Endothelial cell of umbilical vein (primary cell): ENCODE results near the gene MYBBP1A. TPM values are rescaled to one million over a fixed set of nuclear protein-coding genes. Genes with fewer than 3 reads are reported as not detected.
A peak's percentile ranks its signal among the peaks of the same experiment; 100 is the strongest.

Experiments
- BruUV-seq: library from RNA; stranded (reverse); fragments of 400-500 nt; replicated peaks from 2 replicates; lab custom pipeline; 2021; lab: Mats Ljungman, UMichigan
- CTCF ChIA-PET: fragments of 300-600, 350-600 bp; sonication (Branson Sonifier 250); formaldehyde crosslinking; loops from one replicate; lab custom pipeline; 2021; ENCODE audit warnings: antibody characterized with exemption, inconsistent platforms; lab: Charles Lee
- POLR2A ChIA-PET: fragments of 300-600, 350-600 bp; sonication (Branson Sonifier 250); formaldehyde crosslinking; loops from one replicate; lab custom pipeline; 2021; ENCODE audit warnings: antibody characterized with exemption, inconsistent platforms; lab: Charles Lee
- DNase-seq: peaks from one replicate; pipeline ENCODE4 v3.0.0-alpha.2; 2011; ENCODE audit warnings: low read depth, low spot score
- FAIRE-seq: peaks from 2 replicates; lab custom pipeline; 2011; peaks lifted over from hg19 to GRCh38; lab: Jason Lieb, UNC
- H2AFZ ChIP-seq: 2 replicates; pipeline ENCODE4 v1.6.0; 2012; ENCODE audit warnings: low read depth, low read length, control low read depth, inconsistent platforms
- H3K27ac ChIP-seq: 2 replicates; pipeline ENCODE4 v1.5.1; 2011; ENCODE audit warnings: low read depth, mild to moderate bottlenecking, control low read depth, low read length, moderate library complexity; ENCODE audit not compliant: insufficient read depth
- H3K27me3 ChIP-seq, 2 experiments: 2 replicates each; pipeline versions ENCODE4 v1.6.0 to v1.6.1; 2011; ENCODE audit warnings: low read length in 2 of 2, mixed read lengths in 1 of 2; ENCODE audit not compliant: control insufficient read depth in 2 of 2, insufficient read depth in 2 of 2
- H3K36me3 ChIP-seq, 2 experiments: 2 replicates in 1 of 2; 3 replicates in 1 of 2; pipeline ENCODE4 v1.5.1; 2011; ENCODE audit warnings: low read length in 2 of 2, mild to moderate bottlenecking in 1 of 2, moderate library complexity in 1 of 2; ENCODE audit not compliant: control insufficient read depth in 2 of 2, insufficient read depth in 2 of 2; ENCODE audit errors: extremely low read depth in 1 of 2
- H3K4me1 ChIP-seq: 3 replicates; pipeline ENCODE4 v1.5.1; 2011; ENCODE audit warnings: mild to moderate bottlenecking, low read length; ENCODE audit not compliant: control insufficient read depth, insufficient read depth; ENCODE audit errors: extremely low read depth
- H3K4me2 ChIP-seq: 2 replicates; pipeline ENCODE4 v1.6.1; 2011; ENCODE audit warnings: low read length, control low read depth, mixed read lengths; ENCODE audit not compliant: insufficient read depth
- H3K4me3 ChIP-seq, 3 experiments: fragments of 200-600 bp in 1 of 3; sonication (generic), shearing (Covaris generic) in 1 of 3; replicated peaks in 1 of 3; 2 replicates each; pipeline ENCODE4 v1.5.1; 2011 to 2016; ENCODE audit warnings: control low read depth in 3 of 3, low read length in 3 of 3, mild to moderate bottlenecking in 2 of 3, inconsistent platforms in 1 of 3, low read depth in 1 of 3, moderate library complexity in 1 of 3; ENCODE audit not compliant: insufficient read depth in 1 of 3
- H3K79me2 ChIP-seq: 2 replicates; pipeline ENCODE4 v1.6.0; 2012; ENCODE audit warnings: low read length, inconsistent platforms; ENCODE audit not compliant: control insufficient read depth, insufficient read depth
- H3K9ac ChIP-seq: replicated peaks from 2 replicates; pipeline ENCODE3; 2011; ENCODE audit warnings: low read length, control low read depth; ENCODE audit not compliant: insufficient read depth; ENCODE audit errors: extremely low read depth
- H3K9me1 ChIP-seq: replicated peaks from 3 replicates; pipeline ENCODE4 v1.6.0; 2011; ENCODE audit warnings: mild to moderate bottlenecking, low read length; ENCODE audit not compliant: control insufficient read depth, insufficient read depth; ENCODE audit errors: extremely low read depth
- H3K9me3 ChIP-seq: replicated peaks from 2 replicates; pipeline ENCODE4 v1.5.1; 2012; ENCODE audit warnings: low read length, inconsistent platforms; ENCODE audit not compliant: control insufficient read depth, insufficient read depth
- H4K20me1 ChIP-seq: replicated peaks from 2 replicates; pipeline ENCODE3; 2011; ENCODE audit warnings: mild to moderate bottlenecking, low read length; ENCODE audit not compliant: control insufficient read depth, insufficient read depth; ENCODE audit errors: extremely low read depth
- EZH2 ChIP-seq: IDR thresholded peaks from 2 replicates; pipeline ENCODE4 v1.6.1; 2012; ENCODE audit warnings: borderline replicate concordance, low read depth, mild to moderate bottlenecking, moderate library complexity, low read length, inconsistent platforms; ENCODE audit not compliant: severe bottlenecking
- FOS ChIP-seq: IDR thresholded peaks from 2 replicates; pipeline ENCODE4 v1.6.1; 2011; ENCODE audit warnings: mild to moderate bottlenecking, low read length, moderate library complexity, borderline replicate concordance; ENCODE audit not compliant: insufficient read depth
- GATA2 ChIP-seq: IDR thresholded peaks from 2 replicates; pipeline ENCODE4 v1.7.0; 2011; ENCODE audit warnings: low read depth, mild to moderate bottlenecking, moderate library complexity, mixed read lengths, low read length; ENCODE audit not compliant: insufficient read length, insufficient read depth
- JUN ChIP-seq: IDR thresholded peaks from 2 replicates; pipeline ENCODE4 v1.6.1; 2011; ENCODE audit warnings: borderline replicate concordance, low read depth; ENCODE audit not compliant: insufficient read length, insufficient read depth
- MYC ChIP-seq: IDR thresholded peaks from one replicate; pipeline ENCODE4 v1.6.1; 2011; ENCODE audit warnings: mild to moderate bottlenecking, low read depth, low read length
- POLR2A ChIP-seq: IDR thresholded peaks from 2 replicates; pipeline ENCODE4 v1.6.1; 2012; ENCODE audit warnings: low read depth, mild to moderate bottlenecking, control low read depth, low read length
- POLR2AphosphoS5 ChIP-seq: IDR thresholded peaks from 2 replicates; pipeline ENCODE4 v1.6.1; 2012; ENCODE audit warnings: low read depth, mild to moderate bottlenecking, control low read depth, low read length, moderate library complexity; ENCODE audit not compliant: insufficient read depth
- dilution Hi-C: fragments of 300-500 bp; cut with MboI; formaldehyde crosslinking; loops from one replicate; pipeline ENCODE4 v1.15.0; 2019; ENCODE audit warnings: low sequenced_read_pairs; ENCODE audit not compliant: extremely low pct_ligation_motif_present
- intact Hi-C: fragments of 100-400 bp; cut with micrococcal nuclease; formaldehyde crosslinking; loops from one replicate; pipeline ENCODE4 v1.10.0; 2022
- polyA plus RNA-seq, 4 experiments: library from polyadenylated mRNA; depleted of rRNA in 3 of 4; stranded (reverse) in 3 of 4; unstranded in 1 of 4; fragments of >200 nt; gene quantifications; 2 replicates each; pipeline versions ENCODE4 v1.2.1 to v1.2.3, GENCODE V29; 2011 to 2012; ENCODE audit warnings: missing spikeins in 1 of 4
- total RNA-seq: library from RNA; stranded (reverse); gene quantifications from 2 replicates; pipeline ENCODE4 v1.2.3, GENCODE V29; 2021
- TF ChIP-seq, protein P1 (sequence below), 2 donors: IDR thresholded peaks; 1 replicate in 1 of 2; 2 replicates in 1 of 2; pipeline ENCODE4 v1.5.1; 2011; ENCODE audit warnings: low read length in 2 of 2, mild to moderate bottlenecking in 2 of 2, moderate library complexity in 2 of 2, control low read depth in 1 of 2, inconsistent platforms in 1 of 2, low read depth in 1 of 2; ENCODE audit not compliant: insufficient read depth in 1 of 2; ENCODE audit errors: extremely low read depth in 1 of 2
- TF ChIP-seq, protein P2 (sequence below): IDR thresholded peaks from 2 replicates; pipeline ENCODE4 v1.6.1; 2011; ENCODE audit not compliant: insufficient read depth, insufficient read length

The MYBBP1A gene
- total and polyA plus RNA-seq, 2 donors (not counting 3 experiments of a cell fraction or from before 2014, with no cell fraction given) = 26.8 to 79.2 TPM

- intact Hi-C loops (no loop called here), dilution Hi-C loops (no loop called here)
- TF ChIP-seq POLR2A = no peak
- TF ChIP-seq JUN = no peak
- TF ChIP-seq POLR2AphosphoS5 = no peak
- no peak for TF ChIP-seq EZH2
- no peak for TF ChIP-seq FOS
- TF ChIP-seq MYC = no peak
- TF ChIP-seq, protein P1, sequence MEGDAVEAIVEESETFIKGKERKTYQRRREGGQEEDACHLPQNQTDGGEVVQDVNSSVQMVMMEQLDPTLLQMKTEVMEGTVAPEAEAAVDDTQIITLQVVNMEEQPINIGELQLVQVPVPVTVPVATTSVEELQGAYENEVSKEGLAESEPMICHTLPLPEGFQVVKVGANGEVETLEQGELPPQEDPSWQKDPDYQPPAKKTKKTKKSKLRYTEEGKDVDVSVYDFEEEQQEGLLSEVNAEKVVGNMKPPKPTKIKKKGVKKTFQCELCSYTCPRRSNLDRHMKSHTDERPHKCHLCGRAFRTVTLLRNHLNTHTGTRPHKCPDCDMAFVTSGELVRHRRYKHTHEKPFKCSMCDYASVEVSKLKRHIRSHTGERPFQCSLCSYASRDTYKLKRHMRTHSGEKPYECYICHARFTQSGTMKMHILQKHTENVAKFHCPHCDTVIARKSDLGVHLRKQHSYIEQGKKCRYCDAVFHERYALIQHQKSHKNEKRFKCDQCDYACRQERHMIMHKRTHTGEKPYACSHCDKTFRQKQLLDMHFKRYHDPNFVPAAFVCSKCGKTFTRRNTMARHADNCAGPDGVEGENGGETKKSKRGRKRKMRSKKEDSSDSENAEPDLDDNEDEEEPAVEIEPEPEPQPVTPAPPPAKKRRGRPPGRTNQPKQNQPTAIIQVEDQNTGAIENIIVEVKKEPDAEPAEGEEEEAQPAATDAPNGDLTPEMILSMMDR (IDR thresholded peaks at IDR 0.05; ENCODE audit: extremely low read depth in 1 of 2, insufficient read depth in 1 of 2, low read depth in 1 of 2, low read length in 2 of 2) = no peak
- TF ChIP-seq, protein P2, sequence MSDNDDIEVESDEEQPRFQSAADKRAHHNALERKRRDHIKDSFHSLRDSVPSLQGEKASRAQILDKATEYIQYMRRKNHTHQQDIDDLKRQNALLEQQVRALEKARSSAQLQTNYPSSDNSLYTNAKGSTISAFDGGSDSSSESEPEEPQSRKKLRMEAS = no peak
- no peak for TF ChIP-seq GATA2
- Histone ChIP-seq H3K36me3 (peaks cover 2 to 32% of the 10 kb centered on the region in 2 experiments), H2AFZ (no peak overlapping the region), H3K9me1 (no peaks in the 10 kb centered on the region), H4K20me1 (no peaks in the 10 kb centered on the region), H3K9ac (no peak overlapping the region), H3K27ac (no peak overlapping the region), H3K27me3 (no peaks in the 10 kb centered on the region), H3K4me3 (no peak overlapping the region), H3K9me3 (no peaks in the 10 kb centered on the region), H3K4me1 (peaks cover 17% of the 10 kb centered on the region), H3K79me2 (peaks cover 20% of the 10 kb centered on the region), H3K4me2 (no peak overlapping the region)
- ChIA-PET CTCF (interaction anchor here (1.1 to 1.8 kb wide), 5 partner anchors 9 to 131 kb away, joined by 3 to 6 read pairs (median 4); no protein-coding TSS in a partner anchor), POLR2A (no interaction called here)
- no peak for DNase-seq
- no peak for FAIRE-seq
- TSS peak; percentile 6 for BruUV-seq
Measured at GRCh38 chr17:4551796-4552525, 3.2 kb downstream of the MYBBP1A start.
